Sciatic nerve (tissue), 2 donors: Measurements from ENCODE around the gene INPP5F. TPM values are rescaled to one million over a fixed set of nuclear protein-coding genes. Genes with fewer than 3 reads are reported as not detected.

Experiments
- ATAC-seq: fragments of 200-7000 bp; cut with Tn5 transposase; one replicate; pipeline ENCODE4 v1.9.1; 2020; ENCODE audit warnings: mild to moderate bottlenecking, moderate library complexity
- DNase-seq: peaks from one replicate; pipeline ENCODE4 v3.0.0-alpha.2; 2020; ENCODE audit warnings: low spot score
- intact Hi-C: fragments of 100-400 bp; cut with DNase I; formaldehyde crosslinking; loops from one replicate; pipeline ENCODE4 v1.14.2; 2022
- total RNA-seq: library from RNA; stranded (reverse); fragmentation: NEBNext Ultra II Directional; extraction: Animal tissue kit (Norgen Biotek cat#: 25700); gene quantifications from one replicate; pipeline ENCODE4 v1.2.1, GENCODE V29; 2021
- donor health status: DM: no; HTN: no; CAD: no.
- donor health status: DM: no; HTN: no; CAD: no.

The INPP5F gene
- total RNA-seq, 1 donor from 2014 or later: 50.6 TPM

DNA sequence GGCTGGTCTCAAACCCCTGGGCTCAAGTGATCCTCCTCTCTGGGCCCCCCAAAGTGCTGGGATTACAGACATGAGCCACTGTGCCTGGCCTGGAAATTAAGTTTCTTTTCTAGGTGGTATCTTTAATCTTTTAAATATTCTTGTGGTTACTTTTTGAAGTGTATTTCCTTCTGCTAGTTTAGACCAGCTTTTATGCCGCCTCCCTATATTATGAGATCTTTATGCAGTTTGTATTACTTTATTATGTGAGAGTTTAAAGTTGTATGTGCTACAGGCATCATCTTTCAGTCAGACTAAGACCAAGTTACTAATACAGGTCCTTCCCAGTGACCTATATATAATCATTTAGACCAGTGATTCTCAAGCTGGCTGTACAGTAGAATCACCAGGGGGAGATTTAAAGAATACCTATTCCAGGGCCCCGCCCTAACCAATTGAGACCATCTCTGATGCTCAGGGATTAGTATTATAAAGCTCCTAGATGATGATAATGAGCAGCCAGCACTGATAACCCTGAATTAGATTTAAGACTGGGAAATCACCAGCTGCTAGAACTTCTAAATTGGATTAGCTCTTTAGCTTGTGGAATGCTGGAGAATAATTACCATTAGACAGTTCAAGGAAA is 11.3 kb downstream of the INPP5F start:
- DNase-seq: no peak
- no peak for ATAC-seq
- intact Hi-C loops: no loop called here

DNA sequence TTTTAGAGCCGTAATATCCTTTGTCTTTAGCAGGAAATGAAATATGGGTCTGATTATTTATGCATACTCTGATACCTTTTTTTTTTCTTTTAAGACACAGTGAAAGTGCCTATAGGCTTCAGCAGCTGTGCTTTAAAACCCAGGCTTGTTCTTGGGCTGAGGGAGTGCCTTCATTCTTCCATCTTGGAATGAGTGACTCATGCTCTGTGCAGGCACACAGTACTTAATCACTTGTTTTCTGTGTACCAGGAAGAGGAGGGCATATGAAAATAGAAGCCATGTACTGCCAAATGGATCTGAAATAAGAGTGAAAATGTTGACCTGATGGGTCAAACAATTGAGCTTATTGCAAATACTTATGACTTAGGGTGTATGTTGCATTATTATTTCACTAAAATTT is 12.0 kb downstream of the INPP5F start:
- intact Hi-C loops: no loop called here
- DNase-seq (no peak), ATAC-seq (peak; percentile 76)

DNA sequence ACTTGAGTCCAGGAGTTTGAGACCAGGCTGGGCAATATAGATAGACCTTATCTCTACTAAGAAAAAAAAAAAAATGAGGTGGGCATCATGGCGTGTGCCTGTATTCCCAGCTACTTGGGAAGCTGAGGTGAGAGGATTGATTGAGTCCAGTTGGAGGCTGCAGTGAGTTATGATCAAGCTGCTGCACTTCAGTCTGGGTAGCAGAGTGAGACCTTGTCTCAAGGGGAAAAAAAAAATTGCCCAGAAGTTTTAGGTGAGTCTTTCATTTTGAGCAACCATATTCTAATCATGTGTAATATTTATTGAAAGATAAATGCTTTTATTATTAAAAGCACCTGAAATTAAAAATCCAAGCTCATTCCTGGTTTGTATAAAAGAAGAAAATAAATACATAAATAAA is 13.1 kb downstream of the INPP5F start:
- ATAC-seq (no peak), DNase-seq (no peak)
- intact Hi-C loops: no loop called here

- intact Hi-C loops: no loop called here
- ATAC-seq (no peak), DNase-seq (no peak)
Measured at GRCh38 chr10:119740096-119740495, 14.2 kb downstream of the INPP5F start.

DNA sequence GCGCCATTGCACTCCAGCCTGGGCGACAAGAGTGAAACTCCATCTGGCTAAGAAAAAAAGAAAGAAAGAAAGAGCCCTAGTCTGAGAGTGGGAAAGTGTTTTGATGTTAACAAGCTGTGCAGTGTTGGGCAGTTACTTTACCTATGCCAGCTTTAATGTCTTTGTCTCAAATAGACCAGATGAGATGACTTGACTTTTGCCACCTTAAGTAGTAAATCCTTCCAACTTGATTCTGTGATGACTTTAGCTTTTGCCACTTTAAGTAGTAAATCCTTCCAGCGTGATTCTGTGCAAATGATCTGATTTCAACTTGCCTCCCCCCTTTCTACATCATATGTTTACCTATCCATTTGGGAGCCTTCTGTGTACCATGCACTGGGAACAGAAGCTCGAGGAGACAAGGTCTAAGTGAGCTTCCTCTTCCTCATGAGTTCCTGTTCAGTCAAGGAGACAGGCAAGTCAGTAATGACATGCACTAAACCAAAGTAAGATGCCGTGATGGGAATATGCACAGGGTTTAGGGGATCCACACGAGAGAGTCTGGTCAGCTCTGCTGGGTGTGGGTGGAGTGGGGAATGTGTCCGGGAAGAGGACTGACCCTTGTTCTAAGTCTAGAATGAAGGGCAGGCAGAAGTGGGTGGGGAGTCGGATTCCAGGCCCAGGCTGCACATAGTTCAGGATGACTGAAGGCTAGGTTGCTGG is 17.2 kb downstream of the INPP5F start:
- DNase-seq: no peak
- ATAC-seq: peak; percentile 61
- intact Hi-C loops: no loop called here

DNA sequence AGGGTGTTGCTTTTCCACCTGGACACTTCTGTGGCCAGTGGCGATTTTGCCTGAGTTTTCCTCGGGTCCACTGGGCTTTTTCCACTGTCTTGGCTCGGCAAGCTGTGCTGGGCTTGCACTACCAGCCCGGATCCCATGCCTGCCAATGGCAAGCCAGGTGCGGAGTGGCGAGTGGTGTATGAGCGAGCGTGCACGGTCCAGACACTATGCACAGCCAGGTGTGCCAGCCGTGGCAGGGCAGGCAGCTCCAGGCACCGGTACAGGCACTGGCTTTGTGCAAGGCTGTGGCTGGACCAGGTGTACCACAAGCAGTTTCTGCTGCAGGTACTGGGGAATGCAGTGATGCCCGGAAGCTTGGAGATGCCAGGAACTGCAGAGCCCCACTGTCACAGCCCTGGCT is 22.1 kb downstream of the INPP5F start:
- intact Hi-C loops: no loop called here
- no peak for DNase-seq
- ATAC-seq: no peak

- peak; percentile 7 for ATAC-seq
- intact Hi-C loops: no loop called here
- DNase-seq: no peak
Measured at GRCh38 chr10:119748871-119749270, 23.0 kb downstream of the INPP5F start.

DNA sequence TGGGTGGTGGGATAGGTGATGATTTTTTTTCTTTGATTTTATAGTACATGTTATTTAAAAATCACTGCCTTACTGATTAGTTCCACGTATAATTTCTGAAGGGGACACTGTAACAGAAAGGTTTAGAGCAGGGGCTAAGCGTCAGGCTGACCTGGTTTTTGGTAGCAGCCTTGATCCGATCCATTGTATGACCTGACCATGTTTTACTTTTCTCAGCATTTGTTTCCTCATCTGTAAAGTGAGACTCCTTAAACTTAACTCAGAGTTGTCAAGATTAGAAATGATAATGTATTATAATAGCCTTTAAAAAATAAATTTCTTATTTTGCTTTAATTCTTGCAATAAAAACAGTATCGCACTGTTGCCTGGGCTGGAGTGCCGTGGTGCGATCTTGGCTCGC is 23.6 kb downstream of the INPP5F start:
- DNase-seq (no peak), ATAC-seq (no peak)
- intact Hi-C loops: no loop called here

DNA sequence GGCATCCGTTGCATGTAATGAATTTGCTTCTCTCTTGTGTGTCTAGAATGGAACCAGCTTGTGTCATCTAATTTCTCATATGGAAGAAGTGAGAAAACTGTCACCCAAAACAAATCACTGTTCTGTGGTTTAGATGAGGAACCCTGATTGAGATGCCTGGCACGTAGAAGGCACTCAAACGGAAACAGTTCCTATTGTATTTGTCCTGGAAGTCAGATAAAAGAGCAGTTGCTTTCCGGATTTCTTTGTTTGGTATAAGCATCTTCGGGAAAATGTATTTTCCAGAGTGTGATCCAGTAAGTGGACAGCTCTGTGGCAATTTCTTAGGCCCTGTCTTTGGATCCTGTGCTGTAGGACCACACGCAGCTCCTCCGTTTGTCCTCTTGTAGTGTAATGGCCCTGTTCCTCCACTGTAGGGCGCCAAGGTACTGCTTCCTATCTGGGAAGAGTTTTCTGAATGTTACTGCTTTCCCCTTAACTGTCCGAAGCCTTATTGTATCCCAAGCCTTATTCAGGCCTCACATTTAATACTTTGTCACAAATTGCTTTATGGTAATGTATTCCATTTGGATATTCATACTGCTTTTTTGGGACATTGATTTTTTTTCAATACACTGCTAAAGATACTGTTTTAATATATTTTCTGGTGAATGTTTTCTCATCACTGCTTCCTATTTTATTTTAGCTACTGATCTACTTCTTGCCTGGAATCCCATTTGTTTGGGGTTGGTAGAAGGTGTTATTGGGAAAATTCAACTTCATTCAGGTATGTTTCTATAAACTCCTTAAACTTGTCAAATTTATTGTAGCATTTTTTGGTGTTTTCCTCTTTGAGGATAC is 24.8 kb downstream of the INPP5F start:
- intact Hi-C loops: loop anchor here (10.0 kb wide), 1 partner anchor 114 kb away; no protein-coding TSS in a partner anchor
- DNase-seq (peak; percentile 84), ATAC-seq (peak; percentile 97)

DNA sequence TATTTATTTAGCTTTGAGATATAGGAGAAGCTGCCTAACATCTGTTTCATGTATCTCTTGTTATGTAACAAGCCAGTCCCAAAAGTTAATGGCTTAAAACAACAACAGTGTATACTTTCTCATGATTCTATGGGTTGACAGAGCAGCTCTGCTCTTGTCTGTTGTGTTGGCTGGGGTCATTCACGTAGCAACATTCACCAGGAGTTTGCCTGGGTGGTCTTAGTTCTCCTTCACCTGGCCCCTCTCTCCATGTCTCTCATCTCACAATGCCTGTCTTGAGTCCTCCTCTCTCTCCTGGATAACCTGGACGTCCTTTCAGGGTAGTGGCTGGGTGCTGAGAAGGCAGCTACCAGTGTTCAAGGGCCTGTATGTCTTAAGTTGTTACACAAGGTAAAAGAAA is 27.5 kb downstream of the INPP5F start:
- DNase-seq (no peak), ATAC-seq (no peak)
- intact Hi-C loops: loop anchor here (10.0 kb wide), 1 partner anchor 111 kb away; no protein-coding TSS in a partner anchor

- intact Hi-C loops: loop anchor here (10.0 kb wide), 1 partner anchor 111 kb away; no protein-coding TSS in a partner anchor
- no peak for DNase-seq
- no peak for ATAC-seq
Measured at GRCh38 chr10:119754085-119754484, 28.2 kb downstream of the INPP5F start.

DNA sequence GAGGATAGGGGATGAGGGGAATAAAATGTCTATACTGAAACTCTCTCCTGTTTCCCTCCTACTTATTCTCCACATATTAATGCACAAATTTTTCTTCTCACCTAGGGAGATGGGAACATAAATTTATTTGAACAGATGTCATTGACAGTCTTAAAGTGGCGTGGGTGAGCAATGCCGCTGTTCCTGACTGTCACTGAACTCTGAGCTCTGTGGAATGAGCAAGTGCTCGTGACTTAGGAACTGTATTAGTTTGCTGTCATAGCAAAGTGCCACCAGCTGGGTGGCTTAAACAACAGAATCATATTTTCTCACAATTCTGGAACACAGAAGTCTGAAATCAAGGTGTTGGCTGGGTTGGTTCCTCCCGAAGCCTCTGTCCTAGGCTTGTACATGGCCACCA is 29.1 kb downstream of the INPP5F start:
- no peak for ATAC-seq
- DNase-seq: no peak
- intact Hi-C loops: loop anchor here (10.0 kb wide), 1 partner anchor 110 kb away; no protein-coding TSS in a partner anchor

DNA sequence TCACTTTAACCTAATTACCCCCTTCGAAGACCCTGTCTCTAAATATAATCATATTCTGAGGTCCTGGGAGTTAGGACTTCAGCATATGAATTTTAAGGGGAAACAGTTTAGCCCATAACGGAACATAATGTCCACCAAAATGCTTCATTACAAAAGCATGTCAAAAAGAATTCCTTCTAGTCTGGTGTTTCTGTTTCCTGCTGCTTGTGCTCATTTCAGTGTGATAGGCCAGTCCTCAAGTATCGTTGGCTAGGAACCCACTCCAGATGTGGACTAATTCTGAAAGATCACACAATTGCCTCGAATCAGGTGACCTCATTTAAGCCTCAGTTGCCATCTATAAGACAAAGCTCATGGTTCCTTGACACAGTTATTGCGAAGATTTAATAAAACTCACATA is 29.6 kb downstream of the INPP5F start:
- ATAC-seq (no peak), DNase-seq (no peak)
- intact Hi-C loops: loop anchor here (10.0 kb wide), 1 partner anchor 109 kb away; no protein-coding TSS in a partner anchor

DNA sequence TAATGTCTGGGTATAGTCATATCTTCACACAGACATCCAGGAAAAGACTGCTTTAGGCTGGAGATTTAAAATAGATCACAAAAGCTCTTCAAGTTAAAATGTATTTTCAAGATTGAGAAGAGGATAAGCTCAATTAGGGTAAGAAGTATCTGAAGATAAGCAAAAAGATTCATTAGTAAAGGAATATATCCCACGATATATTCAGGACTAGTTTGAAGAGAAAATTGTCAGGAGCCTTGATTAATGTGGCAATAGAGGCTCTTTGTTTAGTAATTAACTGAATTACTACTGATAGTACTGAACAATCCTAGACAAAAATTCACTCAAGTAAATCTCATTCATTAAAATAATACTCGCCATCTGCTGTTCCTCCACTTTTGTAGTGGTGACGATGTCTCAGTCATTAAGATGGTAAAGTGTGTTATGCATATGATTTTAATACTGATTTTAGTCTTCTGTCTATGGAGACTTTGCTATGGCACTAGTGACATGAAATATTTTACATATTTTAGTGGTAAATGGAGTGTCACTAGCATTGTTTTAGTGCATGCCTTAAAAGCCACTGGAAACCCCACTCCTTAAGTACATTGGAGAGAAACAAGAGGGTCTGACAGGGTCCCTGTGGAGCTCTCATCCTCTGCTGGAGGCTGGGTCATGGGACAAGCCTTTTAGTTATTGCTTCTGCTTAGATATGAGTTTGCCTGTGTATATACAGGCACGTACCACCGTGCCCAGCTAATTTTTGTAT is 32.8 kb downstream of the INPP5F start:
- ATAC-seq (no peak), DNase-seq (no peak)
- intact Hi-C loops: loop anchor here (10.0 kb wide), 1 partner anchor 106 kb away; no protein-coding TSS in a partner anchor

- DNase-seq (no peak), ATAC-seq (no peak)
- intact Hi-C loops: loop anchor here (10.0 kb wide), 1 partner anchor 105 kb away; no protein-coding TSS in a partner anchor
Measured at GRCh38 chr10:119759832-119760231, 34.0 kb downstream of the INPP5F start.

- intact Hi-C loops: no loop called here
- DNase-seq (no peak), ATAC-seq (no peak)
Measured at GRCh38 chr10:119761106-119761505, 35.3 kb downstream of the INPP5F start.

DNA sequence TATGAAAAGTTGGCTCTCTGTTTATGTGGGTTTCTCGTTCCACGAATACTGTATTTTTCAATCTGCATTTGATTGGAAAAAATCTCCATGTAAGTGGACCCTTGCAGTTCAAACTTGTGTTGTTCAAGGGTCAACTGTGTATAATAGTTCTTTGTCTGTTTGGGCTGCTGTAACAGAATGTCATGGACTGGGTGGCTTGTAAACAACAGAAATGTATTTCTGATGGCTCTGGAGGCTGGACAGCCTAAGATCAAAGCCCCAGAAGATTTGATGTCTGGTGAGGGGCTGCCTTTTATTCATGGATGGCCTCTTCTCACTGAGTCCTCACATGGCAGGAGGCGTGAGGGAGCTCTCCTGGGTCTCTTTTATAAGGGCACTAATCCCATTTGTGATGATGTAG is 36.2 kb downstream of the INPP5F start:
- intact Hi-C loops: no loop called here
- ATAC-seq (no peak), DNase-seq (no peak)

DNA sequence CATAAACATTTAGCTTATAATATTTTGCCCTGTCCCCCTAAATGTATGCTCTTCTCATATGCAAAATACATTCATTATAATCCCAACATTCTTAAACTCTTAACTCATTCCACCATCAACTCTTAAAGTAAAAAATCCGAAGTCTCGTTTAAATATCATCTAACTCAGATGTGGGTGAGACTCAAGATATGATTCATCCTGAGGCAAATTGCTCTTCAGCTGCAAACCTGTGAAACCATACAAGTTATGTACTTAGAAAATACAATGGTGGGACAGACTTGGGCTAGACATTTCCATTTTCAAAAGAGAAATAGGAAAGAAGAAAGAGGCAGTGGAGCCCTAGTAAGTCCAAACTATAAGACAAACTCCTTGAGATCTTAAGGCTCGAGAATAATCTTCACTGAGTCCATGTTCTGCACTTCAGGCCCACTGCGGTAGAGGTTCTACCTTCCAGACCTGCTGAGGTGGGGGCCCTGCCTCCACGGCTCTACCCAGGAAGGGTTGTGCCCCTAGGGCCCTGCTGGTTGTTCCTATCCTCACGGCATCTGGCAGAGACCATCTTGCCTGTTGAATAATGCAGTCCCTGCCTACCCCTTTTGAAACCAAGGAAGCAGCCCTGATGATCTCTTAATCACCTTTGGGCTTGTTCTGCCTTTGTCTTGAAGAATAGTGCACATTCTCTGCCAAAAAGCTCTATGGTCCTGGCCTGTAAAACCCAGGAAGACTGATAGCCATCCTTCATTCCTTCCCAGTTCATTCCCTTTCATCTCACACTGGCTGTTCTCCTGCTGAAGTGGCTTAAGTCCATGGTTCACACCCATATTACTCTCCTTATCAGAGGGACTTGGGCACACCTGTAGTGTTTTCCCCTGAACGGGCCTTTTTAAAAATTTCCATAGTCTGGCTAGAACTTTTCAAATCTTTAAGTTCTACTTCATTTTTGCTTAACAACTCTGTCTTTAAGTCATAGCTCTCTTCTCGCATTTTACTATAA is 37.3 kb downstream of the INPP5F start:
- intact Hi-C loops: no loop called here
- DNase-seq: no peak
- ATAC-seq: no peak
